GM19023 (cell line): Measurements from ENCODE around the gene GUCY2C.

Experiments used
- ATAC-seq: cut with Tn5 transposase; IDR thresholded peaks from one replicate; pipeline ENCODE4 v1.9.1; 2021; ENCODE audit warnings: mild to moderate bottlenecking, moderate library complexity; ENCODE audit not compliant: unreplicated experiment

The GUCY2C gene

DNA sequence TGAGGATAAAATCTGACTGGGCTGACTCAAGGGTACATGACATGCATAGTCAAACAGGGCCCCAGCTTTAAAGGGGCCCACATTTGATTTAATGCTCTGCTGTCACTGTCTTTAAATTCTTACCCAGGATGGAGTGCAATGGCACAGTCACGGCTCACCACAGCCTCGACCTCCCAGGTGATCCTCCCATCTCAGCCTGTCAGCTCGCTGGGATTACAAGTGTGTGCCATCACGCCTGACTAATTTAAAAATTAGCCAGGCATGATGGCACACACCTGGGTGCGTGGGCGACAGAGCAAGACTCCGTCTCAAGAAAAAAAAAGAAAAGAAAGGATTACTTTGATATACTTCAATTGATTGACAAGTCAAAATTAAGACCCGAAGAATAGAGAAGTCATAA, 119.5 kb downstream of the GUCY2C start:
- peak; percentile 10 for ATAC-seq

DNA sequence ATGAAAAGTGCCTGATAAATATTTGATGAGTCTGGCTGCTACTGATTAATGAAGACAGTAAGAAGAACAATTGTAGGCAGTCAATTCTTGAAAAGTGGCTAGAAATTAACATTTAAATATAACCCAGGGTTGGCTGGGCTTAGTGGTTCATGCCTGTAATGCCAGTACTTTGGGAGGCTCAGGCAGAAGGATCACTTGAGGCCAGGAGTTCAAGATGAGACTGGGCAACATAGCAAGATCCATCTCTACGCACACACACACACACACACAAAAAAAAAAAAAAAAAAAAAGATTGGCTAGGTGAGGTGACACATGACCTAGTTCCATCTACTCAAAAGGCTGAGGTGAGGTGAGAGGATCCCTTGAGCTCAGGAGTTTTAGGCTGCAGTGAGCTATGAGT, 120.8 kb downstream of the GUCY2C start:
- no peak for ATAC-seq

DNA sequence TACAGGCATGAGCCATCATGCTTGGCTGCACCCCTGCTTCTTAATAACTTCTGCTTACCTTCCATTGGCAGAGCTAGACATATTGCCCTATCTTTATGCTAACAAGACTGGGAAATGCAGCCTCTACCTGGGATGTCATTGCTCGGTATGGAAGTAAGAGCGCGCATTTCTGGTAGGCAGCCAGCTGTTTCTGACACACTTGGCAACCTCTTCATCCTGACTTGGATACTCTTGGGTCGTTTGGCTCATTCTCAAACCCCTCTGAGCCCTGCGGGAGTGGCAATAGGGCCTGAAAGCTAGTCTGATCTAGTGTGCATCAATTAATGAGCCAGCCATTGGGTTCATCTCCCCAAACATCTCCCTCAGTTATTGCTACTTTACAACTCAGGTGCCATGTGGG, 123.3 kb downstream of the GUCY2C start:
- no peak for ATAC-seq

DNA sequence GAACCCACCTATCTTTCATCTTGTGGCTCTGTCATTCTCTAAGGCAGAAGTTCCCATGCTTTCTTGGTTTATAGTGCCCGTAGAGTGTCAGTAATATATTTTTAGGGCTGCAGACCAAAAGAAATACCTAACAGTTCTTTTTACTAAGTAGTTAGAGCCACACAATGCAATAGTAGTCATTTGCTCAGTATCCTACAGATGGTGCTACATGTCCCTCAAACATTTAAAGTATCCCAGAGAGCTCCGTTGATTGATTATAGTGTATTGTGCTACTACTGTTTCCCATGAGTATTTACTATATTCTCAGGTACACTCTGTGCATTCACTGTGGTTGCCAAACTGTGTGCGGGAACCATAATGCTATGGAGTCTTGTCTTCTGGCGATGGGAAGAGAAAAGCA, 124.0 kb downstream of the GUCY2C start:
- ATAC-seq = no peak

DNA sequence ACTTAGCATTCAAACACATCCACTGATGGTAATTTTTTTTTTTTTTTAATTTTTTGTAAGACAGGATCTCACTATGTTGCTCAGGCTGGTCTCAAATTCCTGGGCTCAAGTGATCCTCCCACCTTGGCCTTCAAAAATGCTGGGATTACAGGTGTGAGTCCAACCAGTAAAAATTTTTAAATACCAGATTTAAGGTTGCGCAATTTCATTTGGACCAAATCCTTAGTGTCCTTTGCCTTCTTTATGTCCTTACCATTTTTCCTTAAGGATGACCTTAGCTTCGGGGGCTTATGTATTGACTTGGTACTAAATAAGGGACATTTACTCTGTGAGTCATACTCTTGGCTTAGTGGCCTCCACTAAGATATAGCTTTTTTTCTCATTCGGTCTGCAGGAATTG, 124.6 kb downstream of the GUCY2C start:
- no peak for ATAC-seq

DNA sequence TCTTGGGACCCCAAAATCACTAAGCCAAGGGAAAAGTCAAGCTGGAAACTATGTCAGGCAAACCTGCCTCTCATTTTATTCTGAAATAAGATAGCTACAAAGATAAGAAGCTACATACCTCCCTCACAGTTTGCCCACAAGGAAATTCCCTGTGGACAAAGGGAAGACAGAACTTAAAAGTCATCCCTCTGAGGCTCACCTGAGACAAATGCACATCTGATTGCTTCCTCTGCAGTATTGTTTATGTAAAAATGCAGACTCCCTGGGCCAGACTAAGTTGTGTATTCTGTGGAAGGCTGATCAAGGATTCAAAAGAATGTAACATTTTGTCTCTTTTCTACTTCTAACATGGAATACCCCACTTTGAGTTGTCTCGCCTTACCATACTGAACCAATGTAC, 126.2 kb downstream of the GUCY2C start:
- no peak for ATAC-seq

DNA sequence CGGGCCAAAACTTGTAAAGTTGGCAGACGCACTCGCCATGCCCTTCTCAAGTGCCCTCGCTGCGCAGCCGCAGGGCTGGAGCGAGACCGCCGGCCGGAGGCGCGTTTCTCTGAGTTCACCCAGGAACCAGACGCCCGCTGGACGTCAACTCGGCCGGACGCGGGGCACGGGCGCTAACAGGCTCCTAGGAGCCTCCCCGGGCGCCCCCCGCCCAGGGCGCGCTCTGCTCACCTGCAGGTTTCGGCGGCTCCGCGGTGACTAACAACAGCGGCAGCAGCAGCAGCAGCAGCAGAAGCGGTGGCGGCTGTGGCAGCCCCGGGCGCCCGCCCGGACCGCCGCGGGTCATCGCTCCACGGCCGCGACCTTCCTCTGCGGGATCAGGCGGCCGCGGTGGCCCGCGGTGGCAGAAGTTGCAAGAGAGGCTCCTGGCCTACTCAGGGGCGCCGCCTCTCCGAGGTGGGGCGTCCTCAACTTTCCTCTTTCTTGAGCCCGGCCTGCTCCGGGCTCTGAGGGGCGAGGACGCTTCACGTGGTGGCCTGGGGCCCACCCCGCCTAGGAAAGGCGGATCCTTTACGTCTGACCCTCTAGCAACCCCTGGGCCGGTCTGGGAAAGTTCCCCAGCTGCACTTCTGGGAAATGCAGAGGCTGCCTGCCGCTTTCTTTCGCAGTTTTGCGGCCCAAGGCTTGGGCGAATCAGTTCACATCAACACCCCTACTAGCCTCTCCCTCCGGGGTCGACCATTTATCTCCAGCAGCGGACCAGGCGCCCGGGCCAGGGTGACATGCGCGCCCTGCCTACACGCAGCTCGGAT, 128.8 kb downstream of the GUCY2C start, which contains the start of gene PLBD1:
TSS of gene PLBD1 (minus strand) at position 533 of the 812 bp plus-strand sequence. CDS start at position 346, 187 bp downstream.
- peak; percentile 73 for ATAC-seq

DNA sequence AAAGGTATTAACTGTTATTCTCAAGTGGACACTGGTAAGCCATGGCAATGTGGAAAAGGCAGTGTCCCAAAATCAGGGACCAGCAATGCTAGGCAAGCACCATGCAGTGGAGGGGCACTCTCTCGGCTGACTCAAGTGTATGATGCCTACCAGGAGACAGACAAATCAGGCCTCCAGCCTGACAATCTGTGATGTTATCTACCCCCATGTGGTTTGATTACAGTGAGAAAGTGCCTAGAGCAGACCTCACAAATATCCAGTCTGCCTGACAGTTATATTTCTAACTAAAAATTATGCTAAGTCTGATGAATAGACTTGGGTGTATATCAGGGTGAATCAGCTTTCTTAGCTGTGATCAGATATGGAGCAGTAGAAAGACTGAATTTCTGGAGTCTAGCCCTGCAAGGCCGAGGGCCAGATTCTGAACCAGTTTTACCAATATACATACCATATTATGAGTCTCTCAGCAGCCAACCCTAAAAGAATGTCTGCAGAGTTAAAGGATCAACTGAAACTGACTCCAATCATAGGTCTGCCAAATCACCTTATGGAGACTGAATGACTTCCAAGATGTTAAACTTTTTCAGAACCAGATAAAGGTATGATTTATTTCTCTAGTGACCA, 132.0 kb downstream of the GUCY2C start:
- ATAC-seq = no peak

DNA sequence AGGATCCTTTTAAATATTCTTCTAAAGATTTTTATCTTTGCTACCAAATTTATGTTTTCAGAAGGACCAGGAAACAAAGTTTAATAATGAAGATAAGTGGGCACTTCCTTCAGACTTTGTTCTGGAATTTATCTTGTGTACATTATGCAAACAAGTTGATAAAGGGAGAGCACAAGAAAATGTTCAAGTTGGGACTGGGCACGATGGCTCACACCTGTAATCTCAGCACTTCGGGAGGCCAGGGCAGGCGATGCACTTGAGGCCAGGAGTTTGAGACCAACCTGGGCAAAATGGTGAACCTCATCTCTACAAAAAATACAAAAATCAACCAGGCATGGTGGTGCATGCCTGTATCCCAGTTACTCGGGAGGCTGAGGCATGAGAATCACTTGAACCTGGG, 133.4 kb downstream of the GUCY2C start:
- ATAC-seq = no peak
